Tibial artery (tissue), 4 donors: ENCODE data around the gene MGMT.

ENCODE experiments used
- DNase-seq, 2 donors: peaks; one replicate each; pipeline ENCODE4 v3.0.0-alpha.2; 2019
- H3K27ac ChIP-seq, 2 donors: fragments of 200-600 bp; sonication (generic) in 1 of 2; 1 replicate in 1 of 2; 2 replicates in 1 of 2; pipeline ENCODE4 v1.5.1; 2018 to 2019; ENCODE audit warnings: mild to moderate bottlenecking in 1 of 2
- H3K27me3 ChIP-seq, 2 donors: fragments of 200-600 bp; sonication (generic) in 1 of 2; one replicate each; pipeline versions ENCODE4 v1.5.1 to v1.6.0; 2016 to 2019
- H3K36me3 ChIP-seq, 3 donors: fragments of 200-600 bp; sonication (generic) in 2 of 3; one replicate each; pipeline ENCODE4 v1.5.1; 2016 to 2019; ENCODE audit warnings: mild to moderate bottlenecking in 2 of 3
- H3K4me1 ChIP-seq, 4 donors: fragments of 200-600 bp; sonication (generic) in 2 of 4; 1 replicate in 3 of 4; 2 replicates in 1 of 4; pipeline ENCODE4 v1.5.1; 2016 to 2019
- H3K4me3 ChIP-seq, 2 donors: fragments of 200-600 bp; sonication (generic) in 1 of 2; 1 replicate in 1 of 2; 2 replicates in 1 of 2; pipeline ENCODE4 v1.5.1; 2018 to 2019; ENCODE audit warnings: mild to moderate bottlenecking in 2 of 2
- H3K9me3 ChIP-seq, 3 donors: fragments of 200-600 bp; sonication (generic) in 1 of 3; one replicate each; pipeline ENCODE4 v1.5.1; 2016 to 2019
- intact Hi-C: fragments of 100-400 bp; cut with DNase I; formaldehyde crosslinking; loops from one replicate; pipeline ENCODE4 v1.15.0; 2023; ENCODE audit warnings: low total_unique reads
- TF ChIP-seq, protein P1 (sequence below), 2 experiments: fragments of 200-600 bp in 1 of 2; fragments of 450-650 bp in 1 of 2; IDR thresholded peaks; one replicate each; pipeline ENCODE4 v1.5.1; 2017 to 2019; ENCODE audit warnings: antibody characterized with exemption in 2 of 2, mild to moderate bottlenecking in 1 of 2, moderate library complexity in 1 of 2

The MGMT gene

DNA sequence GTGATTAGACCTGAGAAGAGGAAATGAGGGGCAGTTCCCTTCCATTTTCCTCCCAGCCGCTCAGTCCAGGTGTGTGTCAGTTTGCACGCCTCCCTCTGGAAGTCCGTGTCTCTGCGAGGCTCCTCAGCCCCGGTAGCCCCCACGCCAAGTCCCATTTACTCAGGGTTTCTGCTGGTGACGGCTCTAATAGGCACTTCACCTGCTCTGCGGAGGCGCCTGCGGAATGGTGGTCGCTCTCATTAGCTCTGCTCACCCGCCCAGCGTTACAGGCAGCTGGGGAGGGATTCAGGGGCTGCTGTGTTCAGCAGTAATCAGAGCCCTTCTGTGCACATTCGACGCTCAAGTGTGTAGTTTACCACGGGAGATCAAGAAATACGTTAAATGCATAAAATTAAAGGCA is 179.9 kb downstream of the MGMT start:
- Histone ChIP-seq H3K27ac (no peak overlapping the region), H3K9me3 (no peaks in the 10 kb centered on the region), H3K4me1 (no peaks in the 10 kb centered on the region), H3K4me3 (no peak overlapping the region), H3K36me3 (peaks cover 0 to 9% (median 0%) of the 10 kb centered on the region in 3 donors), H3K27me3 (no peaks in the 10 kb centered on the region)
- no peak for DNase-seq
- TF ChIP-seq, protein P1, sequence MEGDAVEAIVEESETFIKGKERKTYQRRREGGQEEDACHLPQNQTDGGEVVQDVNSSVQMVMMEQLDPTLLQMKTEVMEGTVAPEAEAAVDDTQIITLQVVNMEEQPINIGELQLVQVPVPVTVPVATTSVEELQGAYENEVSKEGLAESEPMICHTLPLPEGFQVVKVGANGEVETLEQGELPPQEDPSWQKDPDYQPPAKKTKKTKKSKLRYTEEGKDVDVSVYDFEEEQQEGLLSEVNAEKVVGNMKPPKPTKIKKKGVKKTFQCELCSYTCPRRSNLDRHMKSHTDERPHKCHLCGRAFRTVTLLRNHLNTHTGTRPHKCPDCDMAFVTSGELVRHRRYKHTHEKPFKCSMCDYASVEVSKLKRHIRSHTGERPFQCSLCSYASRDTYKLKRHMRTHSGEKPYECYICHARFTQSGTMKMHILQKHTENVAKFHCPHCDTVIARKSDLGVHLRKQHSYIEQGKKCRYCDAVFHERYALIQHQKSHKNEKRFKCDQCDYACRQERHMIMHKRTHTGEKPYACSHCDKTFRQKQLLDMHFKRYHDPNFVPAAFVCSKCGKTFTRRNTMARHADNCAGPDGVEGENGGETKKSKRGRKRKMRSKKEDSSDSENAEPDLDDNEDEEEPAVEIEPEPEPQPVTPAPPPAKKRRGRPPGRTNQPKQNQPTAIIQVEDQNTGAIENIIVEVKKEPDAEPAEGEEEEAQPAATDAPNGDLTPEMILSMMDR (IDR thresholded peaks at IDR 0.05), result no peak
- intact Hi-C loops, result no loop called here

DNA sequence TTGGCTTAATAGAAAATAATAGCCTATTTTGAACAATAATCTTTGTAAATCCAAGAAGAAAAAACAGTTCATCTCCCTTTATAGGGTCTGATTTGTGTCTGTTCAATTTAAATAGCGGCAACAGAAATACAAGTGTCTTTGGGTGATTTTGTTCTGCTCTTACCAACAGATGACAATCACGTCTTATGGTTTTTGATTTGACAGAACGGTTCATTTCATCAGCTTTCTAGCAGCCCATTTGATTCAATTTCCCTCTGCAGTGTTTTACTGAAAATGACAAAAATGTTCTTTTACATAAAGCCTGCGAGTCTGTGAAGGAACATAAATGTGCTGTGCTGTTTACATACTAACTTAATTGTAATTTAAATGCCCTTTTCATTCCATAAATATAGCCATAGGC is 180.5 kb downstream of the MGMT start:
- no peaks in the 10 kb centered on the region for H3K27me3 ChIP-seq
- H3K4me3 ChIP-seq, result no peak overlapping the region
- TF ChIP-seq, protein P1 (IDR thresholded peaks at IDR 0.05), result no peak
- intact Hi-C loops, result no loop called here
- H3K4me1 ChIP-seq, result no peaks in the 10 kb centered on the region
- no peak for DNase-seq
- H3K9me3 ChIP-seq, result no peaks in the 10 kb centered on the region
- no peak overlapping the region for H3K27ac ChIP-seq
- H3K36me3 ChIP-seq, result peaks cover 0 to 9% (median 0%) of the 10 kb centered on the region in 3 donors

DNA sequence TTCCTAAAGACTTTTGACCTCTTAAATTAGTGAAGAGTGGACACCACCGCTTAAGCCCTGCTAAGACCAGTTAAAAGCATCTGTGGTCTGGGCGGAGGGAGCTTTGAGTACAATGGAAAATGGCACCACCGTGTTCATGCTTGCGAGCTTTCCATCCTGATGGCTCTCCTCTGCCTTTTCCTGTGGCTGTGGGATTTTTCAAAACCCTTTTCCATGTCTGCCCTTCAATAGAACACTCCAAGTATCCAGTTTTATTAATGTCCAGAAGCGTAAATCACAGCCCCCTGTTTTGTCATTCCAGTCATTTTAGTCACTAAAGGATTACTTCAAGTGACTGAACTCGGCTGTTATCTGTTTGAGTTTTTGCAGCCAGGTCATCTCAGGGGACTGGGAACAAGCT is 181.8 kb downstream of the MGMT start:
- Histone ChIP-seq H3K36me3 (no peaks in the 10 kb centered on the region), H3K27ac (no peak overlapping the region), H3K9me3 (no peaks in the 10 kb centered on the region), H3K4me1 (no peaks in the 10 kb centered on the region), H3K4me3 (no peak overlapping the region), H3K27me3 (no peaks in the 10 kb centered on the region)
- no peak for DNase-seq
- intact Hi-C loops, result no loop called here
- TF ChIP-seq, protein P1 (IDR thresholded peaks at IDR 0.05), result no peak

DNA sequence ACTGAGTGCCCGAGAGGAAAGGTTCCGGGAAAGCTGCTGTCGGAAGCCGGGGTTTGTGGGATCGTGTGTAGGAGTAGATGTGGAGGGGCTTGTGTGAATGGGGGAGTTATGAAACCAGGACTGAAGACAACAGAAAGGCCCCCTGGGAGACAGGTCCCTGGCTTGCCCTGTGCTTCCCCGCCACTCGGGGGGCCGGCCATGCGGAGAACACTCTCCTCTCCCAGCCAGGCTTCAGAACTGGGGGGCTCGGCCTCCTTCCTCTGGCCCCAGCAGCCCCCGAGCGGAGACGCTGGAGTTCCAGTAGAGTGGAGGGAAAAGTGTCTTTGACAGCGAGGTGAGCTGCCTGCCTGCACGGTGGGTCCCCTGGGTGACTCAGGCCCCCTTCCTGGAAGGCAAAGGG is 185.0 kb downstream of the MGMT start:
- TF ChIP-seq, protein P1 (IDR thresholded peaks at IDR 0.05), result no peak
- intact Hi-C loops, result no loop called here
- no peaks in the 10 kb centered on the region for H3K9me3 ChIP-seq
- no peaks in the 10 kb centered on the region for H3K27me3 ChIP-seq
- H3K4me1 ChIP-seq, result no peaks in the 10 kb centered on the region
- no peaks in the 10 kb centered on the region for H3K36me3 ChIP-seq
- no peak overlapping the region for H3K27ac ChIP-seq
- no peak overlapping the region for H3K4me3 ChIP-seq
- DNase-seq, result peak in 1 of 2 donors; percentile 46

DNA sequence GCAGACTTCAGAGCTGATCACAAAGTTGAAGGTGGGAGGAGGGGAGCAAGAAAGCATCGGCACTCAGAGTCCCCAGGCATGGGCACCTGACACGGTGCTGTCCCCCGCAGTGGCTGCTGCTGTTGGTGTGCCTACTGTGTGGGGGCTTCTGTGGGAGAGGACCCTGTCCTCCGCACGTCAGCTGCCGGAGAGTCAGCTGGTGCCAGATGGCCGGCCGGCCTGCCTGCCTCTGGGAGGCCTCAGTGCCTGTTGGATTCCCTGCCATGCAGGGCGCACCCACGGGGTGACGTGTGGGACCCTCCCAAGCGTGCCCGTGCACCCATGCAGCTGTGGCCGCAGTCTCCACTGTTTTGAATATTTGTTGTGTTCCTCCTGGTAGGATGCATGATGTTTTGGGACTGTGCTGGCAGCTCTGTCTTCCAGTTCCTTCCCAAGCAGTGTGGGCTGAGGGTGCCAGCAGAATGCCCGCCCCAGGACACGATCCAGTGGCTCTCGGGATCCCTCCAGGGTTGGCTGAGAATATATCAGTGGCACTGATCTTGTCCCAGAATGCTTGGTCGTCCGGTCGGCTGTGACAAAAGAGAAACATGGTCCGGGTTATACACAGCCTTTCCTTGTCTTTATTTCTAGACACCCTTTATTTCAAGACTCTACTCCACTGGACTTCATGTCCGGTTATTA is 185.6 kb downstream of the MGMT start:
- H3K27ac ChIP-seq, result no peak overlapping the region

More for the DNA sequence above, 185.6 kb downstream of the MGMT start:
- intact Hi-C loops, result no loop called here
- Histone ChIP-seq H3K36me3 (no peaks in the 10 kb centered on the region), H3K9me3 (no peaks in the 10 kb centered on the region), H3K27me3 (no peaks in the 10 kb centered on the region), H3K4me1 (no peaks in the 10 kb centered on the region), H3K4me3 (no peak overlapping the region)
- peak in 1 of 2 donors; percentile 53 for DNase-seq
- TF ChIP-seq, protein P1 (IDR thresholded peaks at IDR 0.05), result no peak
